MG63 (cell line): ENCODE measurements around the gene VAV3. TPM values are rescaled to one million over a fixed set of nuclear protein-coding genes. Genes with fewer than 3 reads are reported as not detected.
"Not testable (repeated sequence)": the region's sequence is repeated elsewhere in the genome, so short reads cannot be mapped to it uniquely, and the experiment has no call there.

Source experiments
- DNase-seq: peaks from one replicate; pipeline ENCODE4 v3.0.0-alpha.2; 2020
- H3K27me3 ChIP-seq: fragments of 250-450 bp; sonication (Bioruptor Pico); 2 replicates; pipeline ENCODE4 v1.5.1; 2020; ENCODE audit warnings: mild to moderate bottlenecking, moderate library complexity
- H3K36me3 ChIP-seq: fragments of 250-450 bp; sonication (Bioruptor Pico); 2 replicates; pipeline ENCODE4 v1.5.1; 2020; ENCODE audit warnings: mild to moderate bottlenecking, moderate library complexity
- H3K4me3 ChIP-seq: fragments of 250-450 bp; sonication (Bioruptor Pico); 2 replicates; pipeline ENCODE4 v1.5.1; 2020; ENCODE audit warnings: mild to moderate bottlenecking, moderate library complexity
- H3K9me3 ChIP-seq: fragments of 250-450 bp; sonication (Bioruptor Pico); 2 replicates; pipeline ENCODE4 v1.5.1; 2020; ENCODE audit warnings: mild to moderate bottlenecking, moderate library complexity
- total RNA-seq: library from RNA; depleted of rRNA; stranded (reverse); fragments of >200 nt; shearing (Covaris generic); gene quantifications from 2 replicates; pipeline ENCODE4 v1.2.3, GENCODE V29; 2014; ENCODE audit warnings: low replicate concordance

Gene VAV3
- total RNA-seq, 1 experiment from 2014 or later = 0.30 TPM

DNA sequence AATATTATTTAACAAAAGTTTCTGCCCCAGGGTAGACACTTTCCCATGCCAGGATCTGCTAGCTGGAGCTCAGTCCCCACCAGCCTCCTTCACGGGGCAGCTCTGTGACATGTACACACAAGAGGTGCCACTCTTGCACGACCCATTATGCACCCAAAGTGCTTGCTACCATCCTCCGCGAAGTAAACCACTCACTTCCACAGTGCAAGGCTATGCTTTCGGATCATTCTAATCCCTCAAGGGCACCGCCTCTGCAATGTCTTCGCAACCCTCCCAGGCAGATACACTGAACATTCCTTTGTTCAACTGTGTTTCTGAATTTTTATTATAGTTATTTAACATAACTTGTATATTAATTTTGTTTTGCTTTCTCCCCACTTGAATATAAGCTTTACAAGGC is 303.8 kb downstream of the VAV3 start:
- no peak for DNase-seq
- H3K36me3 ChIP-seq = no peaks in the 10 kb centered on the region
- H3K27me3 ChIP-seq = no peaks in the 10 kb centered on the region
- no peak overlapping the region for H3K4me3 ChIP-seq
- H3K9me3 ChIP-seq = no peaks in the 10 kb centered on the region

DNA sequence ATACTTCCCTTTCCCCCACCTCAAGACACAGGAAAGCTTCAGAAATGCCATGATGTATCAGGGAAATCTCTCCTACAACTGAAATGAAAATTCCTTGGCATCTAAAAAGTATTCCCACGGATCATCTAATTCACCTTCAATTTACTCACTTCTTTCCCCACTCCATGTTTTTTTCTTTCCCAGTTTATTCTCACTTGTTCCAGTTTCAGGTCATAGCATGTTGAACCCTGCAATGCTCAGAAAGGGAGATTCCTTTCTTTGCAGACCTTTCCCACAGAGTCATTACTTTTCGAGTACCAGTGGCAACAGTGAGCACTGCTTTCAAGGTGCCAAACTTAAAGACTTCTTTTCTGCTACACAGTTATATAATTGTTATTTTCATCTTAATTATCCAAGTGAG is 305.0 kb downstream of the VAV3 start:
- Histone ChIP-seq H3K27me3 (no peaks in the 10 kb centered on the region), H3K36me3 (no peaks in the 10 kb centered on the region), H3K9me3 (no peaks in the 10 kb centered on the region), H3K4me3 (no peak overlapping the region)
- DNase-seq = no peak

DNA sequence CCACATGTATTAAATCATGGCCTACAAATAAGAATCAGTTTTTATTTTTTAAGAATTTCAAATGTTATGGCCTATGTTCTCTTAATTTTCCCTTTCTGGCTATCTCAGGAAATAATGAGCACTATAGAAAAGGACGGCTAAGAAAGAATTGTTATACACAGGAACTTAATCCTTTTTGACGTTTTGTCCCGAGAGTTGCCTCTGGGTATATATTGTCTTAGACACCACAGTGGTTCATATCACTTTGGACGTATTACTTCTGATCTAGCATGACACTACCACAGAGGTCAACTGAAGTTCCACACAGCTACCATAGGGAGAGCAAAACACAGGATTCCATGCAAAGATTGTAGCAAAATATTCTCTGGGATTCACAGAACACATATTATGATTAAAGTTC is 307.6 kb downstream of the VAV3 start:
- no peak overlapping the region for H3K4me3 ChIP-seq
- H3K36me3 ChIP-seq = no peaks in the 10 kb centered on the region
- no peak for DNase-seq
- H3K9me3 ChIP-seq = no peaks in the 10 kb centered on the region
- no peaks in the 10 kb centered on the region for H3K27me3 ChIP-seq

DNA sequence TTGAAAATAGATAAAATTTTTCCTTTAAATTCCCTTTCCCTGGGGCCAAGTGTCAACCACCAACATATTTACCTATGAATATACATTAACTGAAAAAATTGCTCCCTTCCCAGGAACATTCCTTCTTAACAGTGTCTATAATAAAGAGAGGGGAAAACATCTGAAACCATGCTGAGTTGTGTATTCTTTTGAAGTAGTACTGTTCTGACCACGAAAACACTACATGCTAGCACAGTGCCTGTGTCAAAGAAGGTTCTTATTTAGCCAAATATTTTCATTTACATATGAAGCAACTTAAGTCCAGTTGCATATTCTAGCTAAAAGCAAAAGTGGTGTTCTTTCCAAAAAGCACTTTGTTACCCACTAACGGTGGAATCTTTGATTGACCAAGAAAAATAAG is 311.2 kb downstream of the VAV3 start:
- no peaks in the 10 kb centered on the region for H3K36me3 ChIP-seq
- no peaks in the 10 kb centered on the region for H3K9me3 ChIP-seq
- DNase-seq = no peak
- no peak overlapping the region for H3K4me3 ChIP-seq
- no peaks in the 10 kb centered on the region for H3K27me3 ChIP-seq

DNA sequence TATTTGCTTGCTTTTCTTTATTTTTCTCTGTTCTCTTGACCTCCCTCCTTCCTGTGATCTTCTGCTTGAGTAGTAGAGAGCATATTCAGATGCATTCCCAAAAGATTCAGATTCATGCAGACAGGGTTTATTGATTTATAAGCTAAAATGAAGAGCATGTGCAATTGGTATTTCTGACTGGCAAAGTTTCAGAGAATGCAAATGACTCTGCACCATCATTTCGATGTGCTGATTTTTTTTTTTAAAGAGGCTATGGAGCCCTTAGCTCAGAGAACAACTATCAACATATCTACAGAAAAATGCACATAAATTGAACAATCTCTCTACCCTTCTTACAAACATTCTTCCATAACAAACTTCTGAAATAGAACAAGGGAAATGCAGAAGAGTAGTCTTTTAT is 312.0 kb downstream of the VAV3 start:
- no peaks in the 10 kb centered on the region for H3K27me3 ChIP-seq
- no peaks in the 10 kb centered on the region for H3K36me3 ChIP-seq
- no peaks in the 10 kb centered on the region for H3K9me3 ChIP-seq
- no peak for DNase-seq
- no peak overlapping the region for H3K4me3 ChIP-seq

DNA sequence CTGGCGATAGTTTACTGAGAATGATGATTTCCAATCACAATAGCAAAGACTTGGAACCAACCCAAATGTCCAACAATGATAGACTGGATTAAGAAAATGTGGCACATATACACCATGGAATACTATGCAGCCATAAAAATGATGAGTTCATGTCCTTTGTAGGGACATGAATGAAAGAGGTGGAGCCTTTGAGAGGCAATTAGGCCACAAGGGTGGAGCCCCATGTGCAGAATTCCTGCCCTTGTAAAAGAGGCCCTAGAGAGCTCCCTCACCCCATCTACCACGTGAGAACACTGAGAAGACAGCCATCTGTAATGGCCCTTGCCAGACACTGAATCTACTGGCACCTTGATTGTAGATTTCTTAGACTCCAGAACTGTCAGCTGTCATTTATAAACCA is 314.2 kb downstream of the VAV3 start:
- DNase-seq, H3K27me3 ChIP-seq, H3K36me3 ChIP-seq, H3K4me3 ChIP-seq, H3K9me3 ChIP-seq: not testable (repeated sequence)

DNA sequence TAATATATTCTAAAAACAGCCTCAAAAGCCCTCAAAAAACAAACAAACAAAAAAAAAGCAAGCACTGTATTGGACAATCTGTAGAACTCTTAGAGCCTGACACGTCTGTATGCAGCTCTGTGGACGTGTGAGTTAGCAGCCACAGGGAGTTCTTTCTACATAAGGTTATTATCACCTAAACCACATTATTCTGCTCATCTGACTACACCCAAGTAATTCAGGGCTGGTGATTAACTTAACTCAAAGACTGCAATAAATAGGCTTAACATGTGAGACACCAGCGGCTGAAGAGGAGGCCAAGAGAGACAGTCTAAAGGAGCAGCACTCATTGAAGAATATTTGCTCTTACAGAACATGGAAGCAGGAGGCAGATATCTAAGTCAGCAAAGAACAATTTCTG is 316.0 kb downstream of the VAV3 start:
- DNase-seq = peak; percentile 50
- H3K4me3 ChIP-seq = no peak overlapping the region
- no peaks in the 10 kb centered on the region for H3K27me3 ChIP-seq
- H3K9me3 ChIP-seq = no peaks in the 10 kb centered on the region
- H3K36me3 ChIP-seq = no peaks in the 10 kb centered on the region

DNA sequence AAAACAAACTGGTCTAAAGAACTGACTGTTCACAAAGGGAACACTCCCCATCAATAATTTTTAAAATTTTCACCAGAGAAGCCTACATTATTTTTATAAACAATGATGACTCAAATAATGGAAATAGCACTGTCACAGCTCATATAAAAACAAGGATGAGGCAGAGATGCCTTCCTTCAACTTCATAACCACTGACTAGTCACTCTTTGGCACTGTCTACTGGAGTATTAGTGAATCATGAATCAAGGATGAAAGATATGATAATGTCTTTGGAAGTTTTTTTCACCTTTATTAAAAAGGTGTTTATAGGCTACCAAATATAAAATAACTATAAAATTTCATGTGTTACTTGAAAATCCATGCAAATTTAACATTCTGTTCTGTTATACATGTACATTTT is 316.9 kb downstream of the VAV3 start:
- H3K36me3 ChIP-seq = no peaks in the 10 kb centered on the region
- no peaks in the 10 kb centered on the region for H3K9me3 ChIP-seq
- peak; percentile 27 for DNase-seq
- no peaks in the 10 kb centered on the region for H3K27me3 ChIP-seq
- no peak overlapping the region for H3K4me3 ChIP-seq

DNA sequence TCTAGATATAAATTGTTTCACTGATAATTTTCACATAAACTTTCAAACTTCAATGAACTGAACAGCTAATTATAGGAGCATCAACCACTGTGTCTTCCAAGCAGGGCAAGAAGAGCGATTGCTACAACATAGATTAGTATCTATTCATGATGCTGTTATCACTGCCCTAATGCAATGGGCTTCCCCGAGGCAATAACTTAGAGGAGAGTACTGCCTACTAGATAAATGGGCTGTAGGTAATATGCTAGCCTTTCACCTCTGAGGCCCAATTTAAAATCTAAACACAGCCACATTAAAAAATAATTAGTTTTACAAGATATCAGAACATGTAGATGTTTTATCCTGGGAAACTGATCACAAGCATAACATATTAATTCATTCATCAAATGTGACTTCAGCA is 318.0 kb downstream of the VAV3 start:
- no peak for DNase-seq
- Histone ChIP-seq H3K36me3 (no peaks in the 10 kb centered on the region), H3K9me3 (no peaks in the 10 kb centered on the region), H3K4me3 (no peak overlapping the region), H3K27me3 (no peaks in the 10 kb centered on the region)

DNA sequence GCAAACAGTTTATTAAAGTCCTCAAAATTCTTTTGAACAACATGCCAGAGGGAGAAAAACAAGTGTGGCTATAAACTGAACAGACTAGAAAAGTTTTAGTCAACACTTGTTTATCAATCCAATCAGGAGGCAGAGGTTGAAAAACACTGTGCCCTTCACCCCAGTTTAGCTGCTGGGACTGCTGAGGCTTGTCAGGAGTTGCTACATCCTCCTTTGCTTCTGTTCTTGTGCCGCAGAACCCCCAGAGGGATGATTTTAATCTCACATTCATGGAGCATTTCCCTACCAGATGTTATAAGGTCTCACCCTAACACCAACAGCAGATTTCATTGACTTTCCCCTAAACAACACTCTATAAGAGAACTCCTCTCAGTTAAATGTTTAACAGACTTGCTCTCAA is 321.2 kb downstream of the VAV3 start:
- no peak for DNase-seq

DNA sequence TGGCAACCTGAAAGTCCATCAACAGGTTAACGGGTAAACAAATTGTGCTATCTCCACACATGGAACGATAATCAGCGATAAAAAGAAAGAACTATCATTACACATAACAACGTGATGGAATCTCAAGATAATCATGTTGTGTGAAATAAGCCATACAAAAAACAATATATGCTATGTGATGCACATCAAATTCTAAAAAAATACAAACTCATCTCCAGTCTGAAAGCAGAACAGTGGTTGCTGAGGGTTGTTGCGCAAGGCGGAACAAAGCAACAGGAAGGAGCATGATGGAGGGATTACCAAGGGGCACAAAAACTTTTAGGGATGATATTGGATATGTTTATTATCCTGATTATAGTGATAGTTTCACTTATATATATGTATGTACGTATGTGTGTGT is 324.8 kb downstream of the VAV3 start:
- Histone ChIP-seq H3K9me3 (no peaks in the 10 kb centered on the region), H3K27me3 (no peaks in the 10 kb centered on the region), H3K36me3 (no peaks in the 10 kb centered on the region), H3K4me3 (no peak overlapping the region)
- DNase-seq = no peak

More for the DNA sequence above, 321.2 kb downstream of the VAV3 start:
- Histone ChIP-seq H3K27me3 (no peaks in the 10 kb centered on the region), H3K9me3 (no peaks in the 10 kb centered on the region), H3K36me3 (no peaks in the 10 kb centered on the region), H3K4me3 (no peak overlapping the region)

DNA sequence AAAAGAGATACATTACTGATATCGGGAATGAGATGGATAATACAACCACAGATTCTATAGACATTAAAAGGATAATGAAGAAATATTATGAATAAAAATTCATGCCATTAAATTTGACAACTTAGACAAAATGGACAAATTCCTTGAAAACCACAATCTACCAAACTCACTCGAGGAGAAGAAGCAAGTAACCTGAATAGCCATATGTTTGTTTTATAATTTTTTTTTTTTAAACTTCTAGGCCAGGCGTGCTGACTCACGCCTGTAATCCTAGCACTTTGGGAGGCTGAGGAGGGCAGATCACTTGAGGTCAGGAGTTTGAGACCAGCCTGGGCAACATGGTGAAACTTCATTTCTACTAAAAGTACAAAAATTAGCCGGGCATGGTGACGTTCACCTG is 327.9 kb downstream of the VAV3 start:
- DNase-seq = no peak
- H3K27me3 ChIP-seq = no peaks in the 10 kb centered on the region

DNA sequence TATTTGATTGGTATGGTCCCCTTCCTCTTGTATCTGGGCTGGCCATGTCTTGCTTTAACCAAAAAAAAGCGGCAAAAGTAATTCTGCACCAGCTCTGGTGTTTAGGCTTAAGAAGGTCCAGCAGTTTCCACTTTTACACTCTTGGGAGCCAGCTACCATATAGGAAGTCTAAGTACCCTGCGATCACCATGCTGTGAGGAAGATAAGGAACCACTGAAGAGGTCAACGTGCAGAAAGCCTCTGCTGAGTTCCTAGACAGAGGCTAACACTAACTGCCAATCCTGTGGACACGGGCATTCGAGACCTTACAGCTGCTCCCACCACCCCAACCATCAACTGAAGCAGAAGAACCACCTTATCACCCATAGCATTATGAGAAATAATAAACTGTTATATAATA is 331.4 kb downstream of the VAV3 start:
- Histone ChIP-seq H3K4me3 (no peak overlapping the region), H3K27me3 (no peaks in the 10 kb centered on the region), H3K9me3 (no peaks in the 10 kb centered on the region), H3K36me3 (no peaks in the 10 kb centered on the region)
- no peak for DNase-seq

More for the DNA sequence above, 327.9 kb downstream of the VAV3 start:
- Histone ChIP-seq H3K9me3 (no peaks in the 10 kb centered on the region), H3K36me3 (no peaks in the 10 kb centered on the region), H3K4me3 (no peak overlapping the region)

DNA sequence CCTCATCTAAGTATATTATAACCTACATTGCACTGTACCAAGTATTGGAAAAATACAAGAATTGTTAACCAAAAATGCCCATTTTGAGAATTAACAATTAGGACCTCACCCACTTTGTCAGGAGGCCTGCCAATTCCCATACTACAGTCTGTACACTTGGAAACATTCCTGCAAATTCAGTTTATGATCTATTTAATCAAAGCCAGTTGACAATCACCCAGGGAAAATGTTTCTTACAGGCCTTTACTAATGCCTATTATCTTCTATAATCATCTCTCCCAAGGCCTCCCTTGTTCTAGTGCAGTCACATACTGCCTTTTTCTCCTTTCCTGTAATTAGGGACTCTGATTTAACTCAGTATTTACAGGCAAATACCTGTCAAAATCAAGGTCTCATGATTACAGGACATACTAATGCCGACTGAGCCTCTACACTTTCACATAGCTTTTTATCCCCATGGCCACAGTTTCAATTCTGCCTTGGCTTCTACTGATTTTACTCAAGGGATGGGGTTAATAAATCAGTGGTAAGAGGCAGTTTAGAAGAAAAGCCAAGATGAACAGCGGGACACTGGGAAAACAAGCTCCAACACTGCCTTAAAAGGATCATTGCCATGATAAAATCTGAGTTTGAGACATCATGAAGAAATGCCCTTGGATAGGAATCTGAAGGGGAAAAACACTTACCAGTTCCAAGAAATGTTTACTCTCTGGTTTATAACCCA is 338.7 kb downstream of the VAV3 start:
- Histone ChIP-seq H3K36me3 (no peaks in the 10 kb centered on the region), H3K27me3 (no peaks in the 10 kb centered on the region), H3K4me3 (no peak overlapping the region), H3K9me3 (no peaks in the 10 kb centered on the region)
- DNase-seq = peak; percentile 54

DNA sequence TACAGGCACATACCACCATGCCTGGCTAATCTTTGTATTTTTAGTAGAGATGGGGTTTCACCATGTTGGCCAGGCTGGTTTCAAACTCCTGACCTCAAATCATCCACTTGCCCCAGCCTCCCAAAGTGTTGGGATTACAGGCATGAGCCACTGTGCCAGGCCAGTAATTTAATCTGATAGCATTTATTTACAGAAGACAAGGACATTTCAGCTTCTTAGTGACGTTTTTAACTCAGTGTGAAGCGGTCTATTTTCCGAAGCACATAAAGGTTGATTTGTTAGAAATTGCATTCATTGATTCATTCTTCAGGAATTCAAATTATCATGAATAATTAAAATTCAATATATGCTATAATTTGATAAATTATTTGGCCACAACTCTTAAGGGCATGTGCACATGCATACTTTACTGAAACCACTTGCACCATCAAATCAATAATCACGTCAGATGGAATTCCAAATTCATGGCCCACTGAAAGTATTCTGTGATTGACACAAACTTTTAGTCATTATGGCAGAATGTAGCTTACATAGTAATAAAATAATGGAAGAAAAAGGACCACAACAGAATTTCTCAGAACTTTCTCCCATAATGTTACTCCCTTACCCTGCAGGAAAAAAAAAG is 339.5 kb downstream of the VAV3 start:
- Histone ChIP-seq H3K9me3 (no peaks in the 10 kb centered on the region), H3K4me3 (no peak overlapping the region), H3K27me3 (no peaks in the 10 kb centered on the region), H3K36me3 (no peaks in the 10 kb centered on the region)
- no peak for DNase-seq

DNA sequence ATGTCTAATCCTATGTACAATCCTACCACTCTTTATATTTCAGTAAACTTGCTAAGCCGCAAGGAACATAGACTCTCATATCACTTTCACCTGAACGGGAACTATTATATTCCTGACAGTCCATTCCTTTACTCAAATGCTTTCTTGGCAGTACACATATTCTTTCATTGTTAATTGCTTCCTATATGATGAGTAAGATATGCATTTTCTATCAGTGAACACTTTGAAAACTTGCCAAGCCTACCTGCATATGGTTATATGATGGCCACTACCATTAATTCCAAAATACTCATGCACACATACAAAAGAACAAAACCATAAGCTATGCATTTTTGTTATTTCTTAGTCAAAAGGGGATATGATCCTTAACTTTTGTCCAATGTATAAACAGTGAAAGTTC is 341.5 kb downstream of the VAV3 start:
- H3K4me3 ChIP-seq = no peak overlapping the region
- no peaks in the 10 kb centered on the region for H3K36me3 ChIP-seq
- H3K9me3 ChIP-seq = no peaks in the 10 kb centered on the region
- no peak for DNase-seq
- H3K27me3 ChIP-seq = no peaks in the 10 kb centered on the region

DNA sequence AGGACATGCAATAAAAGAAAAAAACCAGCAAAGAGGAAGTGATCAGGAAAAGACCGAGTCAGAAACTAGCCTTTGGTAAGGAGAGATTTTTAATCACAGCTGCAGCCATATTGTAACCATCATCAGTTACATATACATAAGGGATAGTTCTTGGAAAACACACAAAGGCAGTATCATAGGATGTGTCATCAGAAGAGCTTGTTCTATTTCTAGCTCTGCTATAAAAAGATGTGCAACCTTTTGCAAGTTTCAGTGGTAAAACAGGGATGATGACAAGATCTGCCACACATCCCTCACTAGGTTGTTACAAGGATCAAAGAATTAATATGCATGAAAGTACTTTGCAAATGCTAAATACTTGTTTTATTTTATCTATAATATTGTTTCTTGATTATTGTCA is 342.0 kb downstream of the VAV3 start:
- H3K9me3 ChIP-seq = no peaks in the 10 kb centered on the region
- H3K36me3 ChIP-seq = no peaks in the 10 kb centered on the region
- H3K27me3 ChIP-seq = no peaks in the 10 kb centered on the region
- no peak for DNase-seq
- no peak overlapping the region for H3K4me3 ChIP-seq

DNA sequence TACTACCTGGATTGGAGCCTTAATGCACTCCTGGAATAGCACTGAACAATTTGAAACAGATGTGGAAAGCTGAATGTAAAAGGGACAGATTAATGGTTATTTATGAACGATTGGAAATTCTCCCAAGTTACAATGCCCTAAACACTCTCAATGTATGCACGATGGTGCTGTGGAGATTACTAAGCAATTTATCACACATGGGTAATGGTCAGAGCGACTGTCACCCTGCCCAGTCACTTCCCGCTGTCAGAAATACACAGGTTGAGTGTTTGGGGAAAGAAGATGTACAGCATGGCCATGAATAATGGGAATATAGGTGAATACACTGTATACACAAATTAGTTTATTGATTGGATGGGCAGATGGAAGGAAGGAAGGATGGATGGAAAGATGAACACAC is 342.4 kb downstream of the VAV3 start:
- DNase-seq = no peak
- H3K36me3 ChIP-seq = no peaks in the 10 kb centered on the region
- H3K9me3 ChIP-seq = no peaks in the 10 kb centered on the region
- H3K4me3 ChIP-seq = no peak overlapping the region
- no peaks in the 10 kb centered on the region for H3K27me3 ChIP-seq
